DLD1 (cell line): ENCODE results near the gene ZNF547.

Experiments used
- in situ Hi-C: cut with HindIII; loops from 2 replicates; pipeline ENCODE4 v1.10.0; 2017; ENCODE audit warnings: low sequenced_read_pairs

Gene ZNF547

DNA sequence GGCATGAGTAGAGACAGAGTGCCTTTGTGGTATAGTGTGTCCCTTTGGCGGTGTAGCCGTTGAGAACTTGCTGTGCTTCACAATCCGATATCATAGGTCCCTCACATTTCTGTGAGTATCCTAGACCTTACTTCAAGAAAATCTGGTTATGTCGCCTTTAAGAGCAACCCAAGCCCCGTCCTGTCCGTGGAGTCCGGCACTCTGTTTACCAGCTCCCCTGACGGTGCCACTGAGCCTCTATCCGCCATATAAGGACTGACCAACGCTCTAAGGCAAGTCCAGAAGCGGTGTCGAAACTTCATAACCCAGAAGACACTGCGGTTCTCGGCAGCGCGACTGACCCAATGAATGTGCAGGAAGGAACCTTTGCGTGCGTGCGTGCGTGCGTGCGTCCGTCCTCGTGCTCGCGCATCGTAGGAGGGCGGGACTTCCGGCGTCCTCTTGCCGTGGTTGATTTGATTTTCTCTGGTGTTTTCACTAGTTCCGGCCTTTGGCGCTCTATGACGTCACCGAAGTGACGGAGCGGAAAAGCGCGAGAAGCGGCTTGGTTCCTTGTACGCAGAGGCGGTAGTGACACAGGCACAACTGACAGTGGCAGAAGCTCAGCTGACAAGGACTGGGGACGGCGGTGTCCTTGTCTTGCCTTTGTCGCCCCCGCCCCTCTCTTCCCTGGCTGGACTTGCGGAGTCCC, at the start of gene ZNF547, which contains the start of gene TRAPPC2B:
Gene ZNF547 (plus strand): TSS at position 555 of the 691 bp plus-strand sequence. CDS start 5,005 bp downstream, outside the sequence.
Gene TRAPPC2B (plus strand): TSS at position 555 of the 691 bp plus-strand sequence. CDS start 1,283 bp downstream, outside the sequence.
- in situ Hi-C loops: no loop called here

DNA sequence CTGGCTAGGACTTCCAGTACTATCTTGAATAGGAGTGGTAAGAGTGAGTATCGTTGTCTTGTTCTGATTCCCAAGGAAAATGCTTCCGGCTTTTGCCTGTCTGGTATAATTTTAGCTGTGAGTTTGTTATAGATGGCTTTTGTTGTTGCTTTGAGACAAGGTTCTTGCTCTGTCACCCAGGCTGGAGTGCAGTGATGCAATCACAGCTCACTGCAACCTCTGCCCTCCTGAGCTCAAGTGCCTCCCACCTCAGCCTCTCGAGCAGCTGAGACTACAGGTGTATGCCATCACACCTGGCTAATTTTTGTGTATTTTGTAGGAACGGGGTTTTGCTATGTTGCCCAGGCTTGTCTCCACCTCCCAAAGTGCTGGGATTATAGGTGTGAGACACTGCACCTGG, 49.2 kb upstream of the ZNF547 start:
- in situ Hi-C loops: no loop called here

DNA sequence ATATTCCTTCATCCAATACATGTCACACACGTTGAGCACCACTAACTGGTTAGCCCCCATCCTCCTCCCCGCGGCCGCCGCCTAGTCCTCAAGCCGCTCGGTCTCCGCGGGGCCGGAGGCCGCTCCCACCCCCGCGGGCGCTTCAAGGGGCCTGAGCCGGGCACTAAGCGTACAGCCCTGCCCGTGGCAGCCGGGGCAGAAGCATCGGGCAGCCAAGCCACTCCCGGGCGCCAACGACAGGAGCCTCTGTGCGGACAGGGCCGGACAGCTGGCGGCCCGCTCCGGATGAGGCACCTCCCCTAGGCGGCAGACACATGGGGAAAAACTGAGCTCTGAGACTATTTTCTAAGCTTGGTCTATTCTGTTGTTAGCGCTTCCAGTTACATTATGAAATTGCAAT, 45.8 kb upstream of the ZNF547 start:
- in situ Hi-C loops: no loop called here

GRCh38 chr19:57319869-57320179, 43.5 kb upstream of the ZNF547 start:
- in situ Hi-C loops: no loop called here

- in situ Hi-C loops: no loop called here
Observed at GRCh38 chr19:57320180-57321084, 42.9 kb upstream of the ZNF547 start, which contains the start of gene ZNF543. TSS of gene ZNF543 (plus strand) at chr19:57320472. CDS start at chr19:57320854, 382 bp downstream.

DNA sequence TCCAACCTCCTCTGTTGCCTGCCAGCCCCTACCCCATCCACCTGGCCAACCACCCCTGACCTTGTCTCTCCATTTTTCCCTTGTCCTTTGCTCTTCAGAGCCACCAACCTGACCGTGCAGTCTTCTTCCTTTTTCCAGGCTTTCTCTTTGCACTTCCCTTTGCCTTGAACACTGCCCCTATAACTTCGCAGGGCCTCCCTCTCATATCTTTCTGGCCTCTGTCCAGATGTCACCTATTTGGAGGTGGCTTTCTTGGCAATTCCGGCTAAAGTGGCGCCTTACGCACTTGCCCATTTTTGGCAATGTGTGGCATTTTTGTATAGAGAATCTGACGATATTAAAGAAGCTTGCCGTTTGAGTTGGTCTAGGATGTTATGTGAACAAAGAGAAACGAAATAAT, 42.2 kb upstream of the ZNF547 start:
- in situ Hi-C loops: no loop called here

DNA sequence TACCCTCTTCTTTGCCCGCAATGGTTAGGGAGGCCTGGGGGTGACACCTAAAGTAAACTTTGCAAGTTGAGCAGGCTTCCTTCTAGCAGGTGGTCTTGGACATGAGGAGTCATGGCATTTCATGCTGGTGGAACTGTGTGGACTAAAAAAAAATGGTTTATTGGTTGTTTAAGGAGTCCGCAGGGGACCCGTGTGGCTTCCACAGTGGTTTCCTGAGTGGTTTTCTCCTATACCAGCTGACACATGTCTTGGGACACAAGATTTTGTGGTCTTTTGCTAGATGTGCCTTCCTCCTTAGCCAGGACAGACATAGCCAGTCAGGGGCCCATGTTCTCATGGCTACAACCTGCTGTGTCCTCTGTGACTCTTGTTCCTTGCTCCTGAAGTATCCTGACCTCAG, 41.6 kb upstream of the ZNF547 start:
- in situ Hi-C loops: no loop called here

DNA sequence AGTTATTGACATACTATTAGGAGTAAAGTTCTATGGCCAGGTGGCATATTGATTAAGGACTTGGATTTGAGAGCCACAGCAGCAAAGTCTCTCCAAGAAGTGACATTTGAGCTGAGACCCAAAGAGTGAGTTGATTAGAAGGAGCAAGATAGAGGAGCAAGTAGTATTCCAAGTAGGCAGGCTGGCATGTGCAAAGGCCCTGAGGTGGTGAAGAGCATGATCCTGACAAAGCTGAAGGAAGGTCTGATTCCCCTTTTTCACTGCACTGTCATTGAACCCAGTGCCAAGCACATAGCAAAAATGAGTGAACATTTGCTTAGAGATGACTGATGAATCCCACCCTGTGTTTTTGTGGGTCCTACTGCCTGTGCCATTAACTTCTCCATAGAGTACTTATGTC, 38.4 kb upstream of the ZNF547 start:
- in situ Hi-C loops: no loop called here

DNA sequence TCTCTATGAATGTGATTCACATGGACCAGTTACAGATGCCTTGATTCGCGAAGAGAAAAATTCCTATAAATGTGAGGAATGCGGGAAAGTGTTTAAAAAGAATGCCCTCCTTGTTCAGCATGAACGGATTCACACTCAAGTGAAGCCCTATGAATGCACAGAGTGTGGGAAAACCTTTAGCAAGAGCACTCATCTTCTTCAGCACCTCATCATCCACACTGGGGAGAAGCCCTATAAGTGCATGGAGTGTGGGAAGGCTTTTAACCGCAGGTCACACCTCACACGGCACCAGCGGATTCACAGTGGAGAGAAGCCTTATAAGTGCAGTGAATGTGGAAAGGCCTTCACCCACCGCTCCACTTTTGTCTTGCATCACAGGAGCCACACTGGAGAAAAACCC, 35.4 kb upstream of the ZNF547 start:
- in situ Hi-C loops: no loop called here

DNA sequence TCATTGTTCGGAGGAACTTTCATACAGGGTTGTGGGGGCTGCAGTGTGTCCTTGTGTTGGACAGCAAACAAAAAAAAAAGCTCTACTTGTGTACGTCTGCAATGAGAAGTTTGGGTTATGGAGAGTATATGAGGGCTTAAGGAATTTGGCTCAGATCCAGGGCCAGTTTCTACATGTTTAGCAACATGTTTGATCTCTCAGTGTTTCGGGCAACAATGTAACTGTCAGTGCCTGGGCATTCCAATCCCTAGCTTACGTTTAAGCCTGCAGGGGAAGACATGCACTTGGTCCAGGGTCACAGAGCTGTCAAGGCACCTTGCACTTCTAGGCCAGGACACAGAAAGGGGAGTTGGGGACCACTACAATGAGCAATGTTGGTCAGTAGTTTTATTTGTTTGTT, 29.2 kb upstream of the ZNF547 start:
- in situ Hi-C loops: no loop called here

GRCh38 chr19:57338877-57339276, 24.5 kb upstream of the ZNF547 start:
- in situ Hi-C loops: no loop called here

- in situ Hi-C loops: no loop called here
Observed at GRCh38 chr19:57342582-57342981, 20.8 kb upstream of the ZNF547 start.

- in situ Hi-C loops: no loop called here
Observed at GRCh38 chr19:57348136-57348535, 15.2 kb upstream of the ZNF547 start.

- in situ Hi-C loops: no loop called here
Observed at GRCh38 chr19:57350877-57351805, 12.2 kb upstream of the ZNF547 start, which contains the start of gene ZNF304. TSS of gene ZNF304 (plus strand) at chr19:57351271. CDS start at chr19:57351665, 394 bp downstream.

DNA sequence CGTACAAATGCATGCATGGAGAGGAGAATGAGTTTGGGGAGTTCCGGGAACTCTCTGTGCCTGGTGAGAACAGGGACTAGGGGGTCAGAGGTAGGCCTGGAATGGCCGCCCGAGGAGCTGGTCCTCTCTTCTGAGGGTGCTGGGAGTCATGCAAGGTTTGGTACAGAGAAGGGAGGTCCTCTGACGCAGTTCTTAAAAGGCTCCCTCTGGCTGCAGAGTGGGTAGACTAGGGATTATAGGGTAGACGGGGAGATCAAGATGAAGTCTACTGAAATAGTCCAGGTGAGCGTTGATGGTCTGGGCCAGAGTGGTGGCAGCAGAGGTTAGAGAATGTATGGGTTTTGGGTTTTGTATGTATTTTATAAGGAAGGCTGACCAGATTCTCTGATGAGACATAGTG, 11.5 kb upstream of the ZNF547 start:
- in situ Hi-C loops: no loop called here

DNA sequence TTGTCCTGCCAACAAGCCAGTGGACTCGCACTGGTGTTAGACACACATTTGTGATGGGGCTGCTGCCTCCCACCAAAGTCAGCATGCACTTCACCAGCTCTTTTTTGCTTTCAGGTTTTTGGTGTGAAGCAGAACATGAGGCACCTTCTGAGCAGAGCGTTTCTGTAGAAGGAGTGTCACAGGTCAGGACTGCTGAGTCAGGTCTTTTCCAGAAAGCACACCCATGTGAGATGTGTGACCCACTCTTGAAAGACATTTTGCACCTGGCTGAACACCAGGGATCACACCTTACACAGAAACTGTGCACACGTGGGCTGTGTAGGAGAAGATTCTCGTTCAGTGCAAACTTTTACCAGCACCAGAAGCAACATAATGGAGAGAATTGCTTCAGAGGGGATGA, 7.4 kb upstream of the ZNF547 start:
- in situ Hi-C loops: no loop called here

- in situ Hi-C loops: no loop called here
Observed at GRCh38 chr19:57357406-57357805, 5.9 kb upstream of the ZNF547 start.

GRCh38 chr19:57359300-57359699, 4.1 kb upstream of the ZNF547 start:
- in situ Hi-C loops: no loop called here

DNA sequence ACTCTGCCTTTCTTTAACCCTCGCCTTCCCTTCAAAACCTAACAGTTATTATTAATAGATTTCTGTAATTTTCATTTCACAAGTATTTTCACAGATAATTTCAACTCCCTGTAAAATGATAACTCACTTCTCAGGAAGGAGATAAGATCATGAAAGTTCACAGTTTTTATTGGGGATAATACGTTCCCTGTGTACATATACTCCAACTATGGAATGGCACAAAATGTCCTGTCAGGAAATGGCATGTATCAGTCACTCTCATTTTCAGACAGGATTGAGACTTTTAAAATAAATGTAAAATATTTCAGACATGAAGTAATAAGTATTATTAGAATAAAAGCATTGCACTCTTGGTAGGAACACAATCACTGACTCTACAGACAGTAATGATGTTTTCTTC, 932 bp upstream of the ZNF547 start:
- in situ Hi-C loops: no loop called here

GRCh38 chr19:57363688-57364181, 384 bp downstream of the ZNF547 start:
- in situ Hi-C loops: no loop called here

DNA sequence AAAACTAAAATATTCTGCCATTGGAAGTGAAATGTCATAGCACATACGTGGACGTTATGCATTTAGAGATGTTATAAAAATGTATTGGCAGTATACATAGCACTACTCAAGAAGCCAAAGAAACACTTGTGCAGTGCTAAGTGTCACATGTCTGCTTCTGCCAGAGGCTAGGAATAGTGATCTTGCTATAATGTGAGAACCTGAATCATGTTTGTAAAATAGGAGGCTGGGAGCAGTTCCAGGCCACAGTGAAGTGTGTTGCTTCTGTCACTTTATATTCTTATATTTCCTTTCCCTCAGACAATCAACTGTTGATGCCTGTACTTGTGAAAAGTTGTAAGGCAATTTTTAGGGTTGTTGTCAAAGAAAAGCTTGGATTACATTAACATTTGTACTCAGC, 3.4 kb downstream of the ZNF547 start:
- in situ Hi-C loops: no loop called here
